Testis (tissue), 2 donors: ENCODE data around the gene LASP1NB.

Experiments used
- POLR2A ChIP-seq: fragments of 450-650 bp; IDR thresholded peaks from one replicate; pipeline ENCODE4 v1.6.1; 2017; ENCODE audit warnings: antibody characterized with exemption, mild to moderate bottlenecking, moderate library complexity
- TF ChIP-seq, protein P1 (sequence below), 3 experiments: fragments of 450-650 bp in 2 of 3; fragments of 200-600 bp in 1 of 3; sonication (generic) in 1 of 3; IDR thresholded peaks; one replicate each; pipeline ENCODE4 v1.5.1; 2016 to 2019; ENCODE audit warnings: antibody characterized with exemption in 3 of 3, mild to moderate bottlenecking in 2 of 3, moderate library complexity in 1 of 3

DNA sequence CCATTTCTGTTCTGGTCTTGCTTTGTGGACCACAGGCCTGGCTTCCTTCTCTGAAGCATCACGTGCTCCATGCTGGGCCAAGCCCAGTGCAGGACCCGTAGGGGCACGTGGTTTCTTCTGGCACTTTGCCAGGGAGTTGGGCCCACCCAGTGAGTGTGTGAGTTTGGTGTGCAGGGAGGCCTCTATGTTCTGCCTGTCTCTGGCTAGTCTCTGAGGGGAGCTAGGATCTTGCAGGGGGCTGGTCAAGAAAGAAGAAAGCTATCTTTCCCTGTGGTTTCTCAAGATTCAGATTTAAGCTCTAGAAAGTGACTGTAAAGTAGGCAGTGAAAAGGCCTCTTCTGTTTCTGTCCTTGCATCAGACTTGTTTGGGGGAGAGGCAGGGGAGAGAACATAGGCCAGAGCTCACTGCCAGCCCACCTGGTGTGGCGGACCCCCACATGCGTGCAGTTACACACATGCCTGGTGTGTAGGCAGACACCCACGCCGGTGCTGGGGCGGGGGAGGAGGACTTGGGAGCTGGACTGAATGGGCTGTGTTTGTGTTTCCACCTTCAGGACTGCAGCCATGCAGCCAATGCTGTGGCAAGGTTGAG lies 43.7 kb upstream of the LASP1NB start:
- TF ChIP-seq POLR2A: no peak
- TF ChIP-seq, protein P1, sequence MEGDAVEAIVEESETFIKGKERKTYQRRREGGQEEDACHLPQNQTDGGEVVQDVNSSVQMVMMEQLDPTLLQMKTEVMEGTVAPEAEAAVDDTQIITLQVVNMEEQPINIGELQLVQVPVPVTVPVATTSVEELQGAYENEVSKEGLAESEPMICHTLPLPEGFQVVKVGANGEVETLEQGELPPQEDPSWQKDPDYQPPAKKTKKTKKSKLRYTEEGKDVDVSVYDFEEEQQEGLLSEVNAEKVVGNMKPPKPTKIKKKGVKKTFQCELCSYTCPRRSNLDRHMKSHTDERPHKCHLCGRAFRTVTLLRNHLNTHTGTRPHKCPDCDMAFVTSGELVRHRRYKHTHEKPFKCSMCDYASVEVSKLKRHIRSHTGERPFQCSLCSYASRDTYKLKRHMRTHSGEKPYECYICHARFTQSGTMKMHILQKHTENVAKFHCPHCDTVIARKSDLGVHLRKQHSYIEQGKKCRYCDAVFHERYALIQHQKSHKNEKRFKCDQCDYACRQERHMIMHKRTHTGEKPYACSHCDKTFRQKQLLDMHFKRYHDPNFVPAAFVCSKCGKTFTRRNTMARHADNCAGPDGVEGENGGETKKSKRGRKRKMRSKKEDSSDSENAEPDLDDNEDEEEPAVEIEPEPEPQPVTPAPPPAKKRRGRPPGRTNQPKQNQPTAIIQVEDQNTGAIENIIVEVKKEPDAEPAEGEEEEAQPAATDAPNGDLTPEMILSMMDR (IDR thresholded peaks at IDR 0.05): no peak
